GM20000 (cell line): ENCODE results near the gene DACT3.

Source experiments
- DNase-seq: peaks from one replicate; pipeline ENCODE4 v3.0.0; 2012; ENCODE audit warnings: low spot score
- CTCF ChIP-seq: IDR thresholded peaks from 2 replicates; pipeline ENCODE4 v1.5.1; 2012; ENCODE audit warnings: mild to moderate bottlenecking, control low read depth; ENCODE audit errors: extremely low read depth, missing control alignments

The DACT3 gene

DNA sequence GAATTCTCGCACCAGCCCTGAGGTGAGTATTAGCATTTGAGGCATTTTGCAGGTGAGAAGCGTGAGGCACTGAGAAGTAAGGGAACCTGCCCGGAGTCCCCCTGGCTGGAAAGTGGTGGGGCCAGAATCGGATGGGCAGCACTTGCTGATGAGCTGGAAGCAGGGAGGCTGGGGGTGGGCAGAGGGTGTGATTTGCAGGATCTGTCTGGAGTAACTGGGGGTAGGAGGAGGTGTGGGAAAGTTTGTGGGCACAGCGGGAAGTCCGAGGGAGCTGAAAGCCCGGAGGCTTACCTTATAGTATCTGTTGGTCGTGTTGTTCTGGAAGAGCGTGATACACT lies 35.9 kb upstream of the DACT3 start:
- DNase-seq: no peak
- TF ChIP-seq CTCF: no peak

DNA sequence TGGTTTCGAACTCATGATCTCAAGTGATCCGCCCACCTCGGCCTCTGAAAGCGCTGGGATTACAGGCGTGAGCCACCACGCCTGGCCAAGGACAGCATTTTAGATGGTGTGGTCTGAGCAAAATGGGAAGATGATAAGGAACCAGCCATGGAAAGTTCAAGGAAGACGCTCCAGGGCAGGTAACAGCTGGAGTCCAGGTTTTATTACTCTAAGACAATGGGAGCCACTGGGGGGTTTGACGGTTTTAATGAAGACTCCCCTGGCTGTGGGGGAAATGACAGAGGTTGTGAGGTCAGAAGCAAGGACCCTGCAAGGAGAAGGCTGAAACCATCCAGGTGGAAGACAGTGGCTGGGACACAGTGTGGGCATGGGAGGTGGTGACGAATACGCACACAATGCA lies 35.1 kb upstream of the DACT3 start:
- no peak for TF ChIP-seq CTCF
- no peak for DNase-seq

DNA sequence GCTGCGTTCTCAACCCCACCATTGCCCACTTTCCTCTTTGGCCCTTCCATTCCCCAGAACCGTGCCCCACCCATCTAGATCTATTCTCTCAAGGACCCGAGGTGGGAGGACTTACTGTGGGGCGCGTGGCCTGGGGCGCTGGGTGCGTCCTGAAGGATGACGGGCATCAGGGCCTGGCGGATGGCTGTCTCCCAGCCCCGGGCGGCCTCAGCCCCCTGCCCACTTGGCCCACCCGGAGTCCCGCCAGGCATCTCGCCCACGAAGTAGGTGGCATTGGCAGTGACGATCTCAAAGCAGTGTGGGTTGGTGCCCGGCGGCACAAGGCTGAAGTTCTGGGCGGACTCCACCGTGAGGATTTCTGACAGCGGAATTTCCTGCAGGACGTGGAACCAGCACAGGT lies 32.8 kb upstream of the DACT3 start:
- DNase-seq: no peak
- TF ChIP-seq CTCF: no peak

DNA sequence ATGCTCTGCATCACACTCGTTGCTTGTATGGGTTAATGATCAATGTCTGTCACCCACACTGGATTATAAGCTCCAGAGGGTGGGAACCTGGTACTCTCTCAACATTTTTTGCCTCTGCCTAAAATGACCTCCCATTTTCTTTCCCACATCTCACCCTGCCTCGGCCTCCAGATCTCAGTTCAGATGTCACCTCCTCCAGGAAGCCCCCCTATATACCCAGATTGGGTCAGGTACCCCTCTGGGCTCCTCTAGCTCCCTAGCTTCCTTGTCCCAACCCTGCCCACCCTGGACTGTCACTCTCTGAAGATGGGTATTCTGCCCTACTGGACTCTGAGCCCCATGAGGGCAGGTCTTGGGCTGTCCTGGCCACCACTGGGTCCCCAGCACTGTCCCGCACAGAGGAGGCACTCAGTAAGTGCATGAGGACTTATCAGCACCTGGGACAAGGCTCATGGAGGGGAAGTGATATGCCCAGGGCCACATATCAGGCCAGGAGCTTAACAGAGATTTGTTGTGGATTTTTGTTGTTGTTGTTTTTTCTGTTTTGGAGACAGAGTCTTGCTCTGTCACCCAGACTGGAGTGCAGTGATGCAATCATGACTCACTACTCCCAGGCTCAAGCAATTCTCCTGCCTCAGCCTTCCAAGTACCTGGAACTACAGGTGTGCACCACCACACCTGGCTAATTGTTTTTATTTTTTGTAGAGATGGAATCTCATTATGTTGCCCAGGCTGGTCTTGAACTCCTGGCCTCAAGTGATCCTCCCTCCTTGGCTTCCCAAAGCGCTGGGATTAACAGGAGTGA lies 32.1 kb upstream of the DACT3 start:
- TF ChIP-seq CTCF: no peak
- no peak for DNase-seq

- TF ChIP-seq CTCF: no peak
- DNase-seq: no peak
Observed at GRCh38 chr19:46691948-46692347, 31.0 kb upstream of the DACT3 start.

DNA sequence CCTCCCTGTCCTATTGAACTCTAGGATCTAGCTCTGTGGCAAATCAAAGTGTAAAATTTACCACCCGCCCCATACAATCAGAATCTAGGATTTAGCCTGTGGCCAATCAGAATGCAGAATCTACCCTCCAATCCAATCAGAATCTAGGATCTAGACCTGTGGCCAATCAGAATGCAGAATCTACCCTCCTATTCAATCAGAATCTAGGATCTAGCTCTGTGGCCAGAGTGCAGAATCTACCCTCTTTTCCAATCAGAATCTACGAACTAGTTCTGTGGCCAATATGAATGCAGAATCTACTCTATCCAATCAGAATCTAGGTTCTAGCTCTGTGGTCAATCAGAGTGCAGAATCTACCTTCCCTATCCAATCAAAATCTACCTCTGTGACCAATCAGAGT lies 30.1 kb upstream of the DACT3 start:
- no peak for TF ChIP-seq CTCF
- DNase-seq: no peak

- no peak for DNase-seq
- TF ChIP-seq CTCF: no peak
Observed at GRCh38 chr19:46689358-46689757, 28.4 kb upstream of the DACT3 start.
